GM21367 (cell line): Measurements from ENCODE around the gene LHFPL6.

Experiments
- ATAC-seq: cut with Tn5 transposase; IDR thresholded peaks from one replicate; pipeline ENCODE4 v1.9.1; 2021; ENCODE audit not compliant: unreplicated experiment

LHFPL6 gene

GRCh38 chr13:39557285-39557955 is 45.6 kb downstream of the LHFPL6 start:
- no peak for ATAC-seq

GRCh38 chr13:39556866-39557265 is 46.1 kb downstream of the LHFPL6 start:
- no peak for ATAC-seq

DNA sequence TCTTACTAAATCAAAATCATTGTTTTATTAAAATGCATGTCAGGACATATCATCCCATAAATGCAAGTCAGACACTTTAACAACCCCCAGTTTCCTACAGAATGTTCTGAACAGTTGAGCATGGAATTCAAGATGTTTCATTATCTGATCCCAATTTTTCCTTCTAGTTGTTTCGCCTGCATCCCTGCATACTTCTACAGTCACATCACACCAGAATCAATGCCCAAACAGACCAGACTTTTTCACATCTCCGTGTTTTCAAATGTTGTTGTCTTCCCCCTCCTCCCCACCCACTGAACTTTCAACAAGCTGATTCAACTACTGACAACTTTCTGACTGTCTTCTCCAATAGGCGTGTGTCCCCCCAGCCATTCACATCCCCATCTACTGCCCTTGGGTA is 48.6 kb downstream of the LHFPL6 start:
- no peak for ATAC-seq

DNA sequence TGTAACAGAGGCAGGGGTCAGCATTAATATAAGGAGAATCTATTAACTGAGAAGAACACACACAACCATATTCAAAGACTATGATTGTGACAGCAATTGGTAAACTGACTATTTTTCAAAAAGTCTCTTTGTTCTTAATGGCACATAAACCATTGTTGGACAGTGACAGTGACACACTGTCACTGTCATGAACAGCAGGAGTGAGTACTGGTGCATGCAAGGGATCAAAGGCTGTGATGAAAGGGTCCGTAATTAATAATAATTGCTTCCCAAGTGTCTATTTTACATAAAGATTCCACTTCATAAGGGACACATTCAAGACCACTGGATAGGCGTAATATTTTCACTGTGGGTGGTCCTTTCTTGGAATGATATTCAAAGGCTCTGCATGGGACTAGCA is 50.7 kb downstream of the LHFPL6 start:
- no peak for ATAC-seq

- ATAC-seq = no peak
These were observed 52.1 kb downstream of the LHFPL6 start for GRCh38 chr13:39550931-39551330.

DNA sequence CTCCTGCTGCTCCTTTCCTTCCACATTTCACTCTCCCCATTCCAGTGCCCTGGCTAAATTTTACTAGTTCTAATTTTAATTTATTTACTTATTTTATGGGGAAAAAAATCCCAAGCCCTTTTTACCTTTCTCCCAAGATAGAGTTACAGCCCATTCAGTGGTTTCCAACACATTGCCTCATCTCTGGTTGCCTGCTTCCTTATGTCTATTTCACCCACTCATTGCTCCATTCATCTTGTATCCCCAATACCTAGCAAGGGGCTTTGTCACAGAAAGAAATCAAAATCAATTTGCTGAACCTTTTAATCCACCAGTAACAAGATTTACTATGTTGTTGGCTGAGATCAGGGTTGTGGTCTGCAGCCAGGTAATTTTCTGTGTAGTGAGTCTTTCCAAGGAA is 55.9 kb downstream of the LHFPL6 start:
- ATAC-seq = no peak

DNA sequence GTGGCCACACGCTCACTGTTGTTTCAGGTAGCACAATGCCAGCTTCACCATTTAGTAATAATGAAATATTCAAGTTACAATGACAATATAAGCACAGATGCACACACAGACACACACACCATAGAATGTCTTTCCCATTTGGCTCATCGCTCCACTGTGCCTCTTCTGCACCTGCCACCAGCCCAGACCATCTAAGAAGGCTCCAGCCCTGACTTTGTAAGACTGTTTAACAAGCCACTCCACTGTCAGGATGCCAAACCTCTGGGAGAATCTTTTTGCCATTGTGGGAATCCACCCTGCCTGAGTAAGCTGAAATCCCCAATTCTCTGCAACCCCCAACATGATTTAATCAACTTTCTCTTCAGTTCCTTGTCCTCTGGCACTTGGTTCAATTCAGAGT is 60.6 kb downstream of the LHFPL6 start:
- ATAC-seq = no peak

DNA sequence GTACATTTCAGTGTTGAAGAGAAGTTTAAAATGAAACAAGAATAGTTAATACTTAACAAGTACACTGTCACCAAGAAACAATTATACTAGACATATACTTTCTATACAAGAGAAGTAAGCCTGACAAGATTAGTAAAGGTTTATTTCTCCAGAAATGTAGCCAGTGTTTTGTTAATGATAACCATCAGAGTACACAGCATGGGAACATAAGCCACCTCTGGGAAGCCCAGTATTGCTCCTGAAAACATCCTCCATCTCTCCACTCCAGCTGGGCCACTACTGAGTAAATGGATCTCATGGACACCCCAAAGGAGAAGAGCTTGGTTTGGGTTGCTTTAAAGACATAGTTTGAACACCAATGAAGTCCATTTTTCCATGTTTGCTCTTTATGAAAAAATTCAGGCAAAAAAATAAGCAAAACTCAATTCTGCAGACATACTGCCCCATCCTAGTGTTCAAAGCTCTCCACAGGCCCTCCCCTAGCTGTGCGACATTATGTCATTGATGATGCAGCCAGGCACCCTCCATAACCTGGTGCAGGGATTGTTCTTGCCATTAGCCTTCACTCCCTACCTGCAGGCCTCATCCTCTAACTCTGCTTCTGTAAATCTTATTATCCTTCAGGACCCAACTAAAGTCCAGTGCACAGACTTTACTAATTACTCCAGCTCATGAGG is 61.9 kb downstream of the LHFPL6 start:
- no peak for ATAC-seq

DNA sequence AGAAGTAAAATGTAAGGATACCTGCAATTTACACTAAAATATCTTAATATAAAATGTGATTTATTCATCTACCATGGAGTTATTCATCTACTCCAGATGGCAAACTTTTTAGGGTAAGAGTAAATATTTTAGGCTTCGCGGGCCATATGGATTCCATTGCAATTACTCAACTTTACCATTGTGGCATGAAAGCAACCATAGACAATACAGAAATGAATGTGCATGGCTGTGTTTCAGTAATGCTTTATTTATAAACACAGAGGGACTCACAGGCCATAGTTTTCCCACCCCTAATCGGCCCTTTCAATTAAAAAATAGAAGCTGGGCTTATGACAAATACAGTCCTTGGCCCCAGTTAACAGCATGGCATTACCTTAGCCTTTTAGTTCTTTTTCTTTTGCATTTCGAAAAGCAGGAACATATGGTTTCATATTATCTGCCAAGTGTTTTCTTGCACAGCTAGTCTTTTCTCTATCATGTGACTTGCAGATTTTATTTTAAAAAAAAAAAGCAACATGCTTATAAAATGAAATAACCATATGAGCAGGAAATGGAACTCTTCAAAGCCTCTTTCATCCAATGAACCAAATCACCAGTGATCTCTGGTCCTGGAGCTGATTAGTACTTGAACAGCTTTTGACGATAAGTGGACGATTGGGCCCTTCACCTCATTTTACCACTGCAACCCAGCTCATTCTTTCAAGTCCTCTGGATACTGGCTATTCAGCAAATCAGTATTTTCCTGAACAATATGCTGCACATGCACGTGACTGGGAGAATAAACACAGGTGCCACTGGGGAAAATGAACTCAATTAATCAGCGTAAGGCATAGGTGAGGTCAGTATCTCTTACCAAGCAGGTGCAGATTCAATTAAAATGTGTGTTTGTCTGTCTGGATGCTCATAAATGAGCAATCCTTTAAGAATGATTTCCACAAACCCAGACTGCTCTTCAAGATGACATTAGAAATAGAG is 63.9 kb downstream of the LHFPL6 start:
- no peak for ATAC-seq

DNA sequence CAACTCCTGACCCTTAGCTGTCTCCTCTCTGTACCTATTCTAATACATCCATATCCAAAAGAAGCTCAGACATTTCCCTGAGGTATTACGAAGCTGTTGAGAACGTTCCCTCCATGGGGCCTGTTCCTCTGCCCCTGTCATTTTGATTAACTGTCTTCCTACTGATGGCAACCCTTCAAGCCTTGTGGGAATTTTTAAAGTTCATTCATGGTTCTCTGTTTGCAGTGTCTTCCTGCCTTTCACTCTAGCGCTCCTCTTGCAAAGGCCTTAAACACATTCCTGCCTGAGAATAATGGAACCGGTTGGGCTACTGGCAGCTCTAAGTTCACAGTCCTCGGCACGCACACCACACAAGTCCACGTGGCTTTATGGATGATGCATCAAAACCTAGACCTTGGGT is 66.1 kb downstream of the LHFPL6 start:
- ATAC-seq = no peak

DNA sequence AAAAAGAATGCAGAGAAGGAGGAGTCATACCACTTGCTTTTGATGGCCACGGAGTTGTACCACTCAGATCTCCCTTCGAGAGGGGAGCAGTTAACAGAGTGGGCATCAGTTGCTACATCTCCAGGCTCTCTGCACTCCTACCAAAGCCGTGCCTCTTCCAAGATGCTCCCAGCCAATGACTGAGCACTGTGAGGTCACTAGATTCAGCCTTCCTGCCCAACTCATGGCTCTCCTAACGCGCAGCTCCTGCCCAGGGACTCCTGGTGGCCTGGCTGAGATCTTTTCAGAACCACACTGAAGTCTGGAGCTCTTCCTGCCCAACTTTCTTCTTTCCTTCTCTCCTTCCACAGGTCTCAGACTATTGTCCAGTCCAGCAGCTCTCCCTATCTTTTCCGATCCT is 66.7 kb downstream of the LHFPL6 start:
- ATAC-seq = no peak

DNA sequence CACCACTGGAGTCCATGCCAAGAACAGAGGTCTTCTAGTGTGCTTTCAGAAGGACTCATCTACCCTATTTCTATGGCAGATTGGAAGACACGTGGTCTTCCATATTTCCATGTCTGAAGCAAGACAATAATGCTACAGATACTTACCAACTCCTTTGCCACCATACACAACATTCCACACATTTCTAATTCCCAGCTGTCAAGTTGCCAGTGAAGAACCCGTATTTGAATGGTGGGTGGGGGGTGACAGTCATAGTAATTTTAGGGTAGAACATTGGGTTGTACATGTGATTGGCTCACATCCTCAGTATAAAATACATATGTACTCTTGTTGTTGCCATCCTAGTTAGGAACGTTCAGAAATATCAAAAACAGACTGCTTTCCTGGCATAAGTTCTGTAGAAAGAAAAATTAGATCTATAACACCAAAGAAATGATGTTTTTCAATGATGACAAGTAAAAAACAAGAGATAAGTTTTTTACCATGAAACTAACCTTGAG is 69.3 kb downstream of the LHFPL6 start:
- no peak for ATAC-seq

DNA sequence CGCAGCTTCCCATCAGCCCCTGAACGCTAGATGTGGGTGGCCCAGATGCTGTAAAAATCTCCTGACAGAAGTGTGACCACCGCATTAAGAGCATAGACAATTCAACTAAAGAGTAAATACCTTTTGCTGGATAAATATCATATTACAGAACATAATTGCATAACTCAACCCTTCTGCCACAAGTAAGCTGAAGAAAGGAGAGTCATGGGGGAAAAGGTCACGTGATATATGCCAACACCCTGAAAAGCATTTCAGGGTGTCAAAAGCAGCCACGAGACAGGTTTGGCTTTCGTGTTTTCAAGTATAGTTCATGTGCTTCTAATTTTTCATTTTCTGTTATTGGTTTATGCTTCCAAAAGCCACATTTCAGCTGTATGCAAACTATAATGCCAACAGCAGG is 71.3 kb downstream of the LHFPL6 start:
- no peak for ATAC-seq

DNA sequence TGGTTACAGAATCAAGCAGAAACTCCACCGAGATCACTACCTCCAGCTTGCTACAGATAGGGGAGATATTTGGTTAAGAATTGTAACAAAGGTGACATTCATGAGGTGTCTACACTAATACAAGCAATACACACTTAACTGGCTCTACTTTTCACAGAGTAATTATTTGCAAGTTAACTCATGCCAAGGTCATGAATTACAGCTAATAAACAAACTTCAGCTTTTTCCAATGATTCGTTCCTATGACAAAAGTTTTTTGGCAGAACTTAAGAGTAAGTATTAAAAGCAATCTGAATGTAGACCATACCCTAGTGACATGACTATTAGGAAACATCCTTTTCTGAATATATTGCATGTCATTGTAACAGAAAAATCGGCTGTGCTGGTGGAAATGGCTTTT is 72.1 kb downstream of the LHFPL6 start:
- no peak for ATAC-seq

- ATAC-seq = no peak
These were observed 74.4 kb downstream of the LHFPL6 start for GRCh38 chr13:39528661-39528980.

DNA sequence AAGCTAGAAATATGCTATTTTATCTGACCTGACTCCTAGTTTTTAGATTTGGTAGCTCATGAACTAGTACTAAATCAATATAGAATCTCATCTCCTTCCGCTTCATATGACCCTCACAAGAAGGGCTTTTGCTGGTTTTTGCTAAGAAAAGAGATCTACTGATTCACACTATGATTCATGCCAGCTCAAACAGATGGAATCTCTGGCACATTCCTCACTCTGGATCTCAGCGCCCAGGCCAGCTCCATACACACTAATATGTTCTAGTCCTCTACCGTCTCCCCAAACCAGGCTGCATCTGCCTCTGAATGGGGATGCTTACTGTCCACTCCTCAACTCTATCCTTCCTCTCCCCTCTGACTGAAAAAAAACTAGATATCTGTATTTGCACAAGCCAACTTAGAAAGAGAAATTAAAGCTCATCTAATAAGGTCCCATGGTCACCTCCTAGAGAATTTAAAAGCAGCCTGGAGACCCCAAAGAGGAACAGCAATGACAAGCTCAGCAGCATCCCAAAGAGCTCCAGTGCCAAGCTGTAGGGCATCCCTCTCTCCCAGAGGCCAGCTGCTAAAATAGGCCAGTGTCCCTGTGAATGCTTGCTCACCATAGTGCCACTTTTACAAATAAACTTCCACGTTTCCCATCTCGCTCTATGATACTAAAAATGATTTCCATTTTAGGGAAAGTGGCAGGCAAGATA is 74.9 kb downstream of the LHFPL6 start:
- no peak for ATAC-seq

DNA sequence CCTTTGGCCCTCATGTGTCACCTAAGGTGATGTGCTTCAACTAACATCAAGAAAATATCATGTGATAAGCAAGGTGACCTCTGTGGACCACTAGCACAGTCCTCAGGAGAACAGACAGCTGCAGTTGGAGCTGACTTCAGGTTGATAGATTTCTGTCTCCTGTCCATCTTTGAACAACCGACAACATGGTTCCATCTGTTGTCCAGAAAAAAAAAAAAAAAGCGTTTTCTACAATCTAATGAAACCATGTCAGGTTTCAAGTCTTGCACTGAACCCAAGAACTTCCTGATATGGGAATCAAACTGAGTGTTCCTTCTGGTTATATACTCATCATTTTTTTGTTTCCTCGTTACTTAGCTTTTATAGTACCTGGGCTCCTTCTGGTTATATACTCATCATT is 75.7 kb downstream of the LHFPL6 start:
- ATAC-seq = no peak

DNA sequence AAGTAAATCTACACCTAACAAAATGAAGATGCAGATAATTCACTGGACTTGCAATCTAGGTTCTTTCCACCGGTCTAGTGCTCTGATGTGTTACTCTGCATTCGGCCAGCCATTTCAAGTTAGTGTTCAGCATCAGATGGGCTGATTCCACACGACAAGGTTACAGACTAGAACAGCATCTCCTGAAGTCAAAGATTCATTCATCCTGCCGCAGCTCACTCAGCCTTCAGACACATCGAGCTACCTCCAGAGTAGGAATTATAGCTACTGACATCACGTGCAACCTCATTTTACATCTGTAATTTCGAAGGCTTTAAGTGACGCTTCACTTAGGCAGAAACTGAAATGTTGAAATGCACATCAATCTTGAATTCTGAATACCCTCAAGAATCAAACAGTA is 76.5 kb downstream of the LHFPL6 start:
- no peak for ATAC-seq

DNA sequence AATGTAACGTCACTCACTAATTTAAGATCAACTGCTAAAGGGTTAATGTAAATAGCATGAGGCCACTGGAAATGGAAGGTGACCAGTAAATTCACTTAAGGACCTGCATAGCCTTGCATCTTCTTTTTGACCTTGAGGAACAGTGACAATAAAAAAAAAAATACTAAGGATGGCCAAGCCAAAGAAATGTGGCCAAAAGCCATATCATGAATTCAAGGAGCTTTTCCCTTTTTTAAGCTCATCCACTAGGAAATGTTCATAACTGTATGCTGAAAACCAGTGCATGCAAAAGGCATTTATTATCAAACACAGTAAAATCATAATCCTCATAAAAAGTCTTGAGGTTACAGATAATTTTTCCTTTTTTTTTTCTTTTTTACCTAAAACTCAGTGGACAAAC is 77.5 kb downstream of the LHFPL6 start:
- ATAC-seq = no peak

GRCh38 chr13:39524795-39525194 is 78.2 kb downstream of the LHFPL6 start:
- no peak for ATAC-seq

DNA sequence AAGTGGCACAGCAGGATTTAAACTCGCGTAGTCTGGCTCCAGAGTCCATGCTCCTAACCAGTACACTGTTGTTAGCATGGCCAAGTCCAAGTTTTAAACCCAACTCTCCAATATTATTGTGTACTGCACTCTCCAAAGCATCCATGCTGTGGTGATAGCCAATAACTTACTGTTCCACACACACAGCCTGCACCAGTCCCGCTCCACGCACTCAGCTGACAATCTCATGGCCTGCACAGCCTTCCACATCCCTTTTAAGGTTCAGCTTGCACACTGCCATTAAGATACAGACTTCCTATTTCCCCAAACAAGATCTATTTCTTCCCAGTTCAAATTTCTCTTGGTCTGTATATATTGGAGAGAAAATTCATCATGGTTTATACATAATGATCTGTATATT is 80.7 kb downstream of the LHFPL6 start:
- no peak for ATAC-seq
